GM18867 (cell line): ENCODE results near the gene KRT75.
"Not testable (repeated sequence)": the region's sequence is repeated elsewhere in the genome, so short reads cannot be mapped to it uniquely, and the experiment has no call there.

Experiments
- ATAC-seq: cut with Tn5 transposase; IDR thresholded peaks from one replicate; pipeline ENCODE4 v1.9.1; 2021; ENCODE audit warnings: mild to moderate bottlenecking, moderate library complexity; ENCODE audit not compliant: unreplicated experiment

Gene KRT75

DNA sequence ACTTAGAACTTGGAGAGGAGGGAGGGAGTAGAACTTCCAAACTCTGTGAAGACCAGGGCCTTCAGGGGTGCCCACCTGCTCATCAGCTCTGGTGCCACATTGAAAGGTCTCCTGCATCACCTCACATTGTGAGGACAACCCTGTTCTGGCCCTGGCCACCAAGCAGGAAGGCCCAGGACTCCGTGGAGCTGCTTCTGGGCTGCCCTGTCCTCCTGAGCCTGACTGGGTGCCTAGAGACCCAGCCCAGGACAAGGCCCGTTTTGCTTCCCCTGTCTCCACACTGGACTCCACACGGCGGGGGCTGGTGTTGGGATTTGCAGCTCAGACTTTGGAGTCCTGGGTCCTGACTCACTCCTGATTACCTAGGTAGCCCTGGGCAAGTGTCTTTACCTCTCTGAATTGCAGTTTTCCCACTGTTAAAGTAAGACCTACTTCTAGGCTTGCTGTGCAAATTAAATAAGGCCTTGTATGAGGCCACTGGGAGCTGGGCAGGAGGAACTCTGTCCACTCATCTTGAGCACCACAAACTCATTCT lies 15.5 kb downstream of the KRT75 start:
- no peak for ATAC-seq

DNA sequence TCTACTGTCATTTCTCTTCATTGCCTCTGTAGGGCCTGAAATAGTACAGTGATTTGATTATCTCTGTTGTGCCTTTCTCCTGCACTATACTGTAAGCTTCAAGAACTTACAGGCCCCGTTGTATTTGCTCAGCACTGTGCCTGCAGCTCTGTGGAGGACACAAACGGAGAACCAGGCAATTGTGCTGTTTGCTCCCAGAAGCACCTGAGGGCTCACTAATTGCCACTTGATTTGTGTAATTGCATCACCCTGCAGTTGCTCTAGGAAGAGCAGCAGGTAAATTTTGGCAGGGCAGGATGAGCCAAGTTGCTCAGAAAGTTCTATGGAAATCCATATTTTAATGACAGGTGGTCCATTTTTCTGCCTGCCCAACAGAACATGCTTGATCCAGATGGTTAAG lies 16.4 kb downstream of the KRT75 start:
- ATAC-seq = no peak

- no peak for ATAC-seq
Measured at GRCh38 chr12:52416795-52417194, 17.4 kb downstream of the KRT75 start.

GRCh38 chr12:52415870-52416750 lies 18.1 kb downstream of the KRT75 start:
- no peak for ATAC-seq

GRCh38 chr12:52414936-52415335 lies 19.2 kb downstream of the KRT75 start:
- ATAC-seq = no peak

DNA sequence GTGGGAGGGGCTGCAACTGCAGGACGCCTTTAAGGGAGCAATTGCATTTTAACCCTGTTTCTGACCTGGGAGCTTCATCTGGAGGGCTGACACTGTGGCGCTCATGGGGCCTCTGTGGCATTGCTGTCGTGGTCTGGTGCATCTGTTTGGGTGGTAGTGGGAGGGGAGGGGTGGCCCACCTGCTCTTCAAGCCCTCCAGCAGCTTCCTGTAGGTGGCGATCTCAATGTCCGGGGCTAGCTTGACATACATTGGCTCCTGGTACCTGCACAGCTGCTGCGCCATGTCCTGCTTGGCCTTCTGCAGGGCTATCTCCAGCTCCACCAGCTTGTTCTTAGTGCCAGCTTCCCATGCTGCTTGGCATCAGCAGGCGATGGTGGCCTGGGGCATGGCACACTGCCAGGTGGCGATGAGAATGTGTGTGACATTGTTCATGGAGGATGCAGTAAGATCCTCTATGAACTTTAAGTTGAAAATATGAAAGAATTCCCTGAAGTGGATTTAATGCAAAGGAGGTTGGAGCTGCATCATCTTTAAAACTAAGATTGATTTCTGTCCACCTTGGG lies 20.3 kb downstream of the KRT75 start:
- ATAC-seq = no peak

DNA sequence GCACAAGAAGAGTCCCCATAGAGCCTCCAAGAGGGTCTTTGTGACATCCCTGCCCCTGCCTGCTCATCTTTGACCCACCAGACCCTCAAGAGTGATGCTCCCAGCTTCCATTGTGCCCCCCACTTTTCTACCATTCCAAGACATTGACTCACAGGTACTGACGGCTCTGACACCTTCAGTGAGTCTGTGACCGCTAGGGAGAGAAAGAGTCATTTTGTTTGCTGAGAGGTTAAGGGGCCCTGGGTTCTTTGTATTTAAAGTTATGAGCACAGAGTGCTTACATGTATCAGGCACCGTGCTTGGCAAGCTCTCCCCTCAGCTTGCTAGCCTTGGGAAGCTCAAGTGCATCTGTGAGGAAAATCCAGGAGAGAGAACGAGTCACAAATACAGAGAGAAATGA lies 21.0 kb downstream of the KRT75 start:
- no peak for ATAC-seq

GRCh38 chr12:52411815-52412214 lies 22.4 kb downstream of the KRT75 start:
- ATAC-seq = no peak

DNA sequence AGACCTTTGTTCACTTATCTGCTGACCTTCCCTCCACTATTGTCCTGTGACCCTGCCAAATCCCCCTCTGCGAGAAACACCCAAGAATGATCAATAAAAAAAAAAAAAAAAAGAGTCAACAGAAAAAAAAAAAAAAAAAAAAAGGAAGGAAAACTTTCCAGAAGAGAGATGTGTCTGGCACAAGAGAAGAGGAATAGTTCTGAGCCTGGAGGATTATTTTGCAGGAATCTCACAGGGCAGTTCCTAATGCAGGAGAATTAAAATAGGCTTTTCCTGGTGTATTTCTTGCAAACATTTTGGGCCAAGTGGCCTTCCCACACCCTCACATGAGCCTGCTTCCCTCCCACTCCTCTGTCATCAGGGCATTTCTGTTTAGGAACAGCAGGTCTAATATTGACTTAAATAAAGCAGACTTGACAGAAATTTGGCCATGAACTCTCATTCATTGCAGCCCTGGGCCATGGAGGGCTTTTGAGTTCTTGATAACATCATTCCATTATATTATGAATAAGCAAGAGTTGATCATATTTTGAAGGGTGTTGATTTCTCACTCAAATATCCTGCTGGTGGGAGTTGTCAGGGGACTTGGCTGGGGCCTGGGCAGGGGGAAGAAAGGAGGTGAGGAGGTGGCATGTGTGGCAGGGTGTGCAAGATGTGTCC lies 23.5 kb downstream of the KRT75 start:
- ATAC-seq = not testable (repeated sequence)

- ATAC-seq = no peak
Measured at GRCh38 chr12:52407918-52408317, 26.3 kb downstream of the KRT75 start.

DNA sequence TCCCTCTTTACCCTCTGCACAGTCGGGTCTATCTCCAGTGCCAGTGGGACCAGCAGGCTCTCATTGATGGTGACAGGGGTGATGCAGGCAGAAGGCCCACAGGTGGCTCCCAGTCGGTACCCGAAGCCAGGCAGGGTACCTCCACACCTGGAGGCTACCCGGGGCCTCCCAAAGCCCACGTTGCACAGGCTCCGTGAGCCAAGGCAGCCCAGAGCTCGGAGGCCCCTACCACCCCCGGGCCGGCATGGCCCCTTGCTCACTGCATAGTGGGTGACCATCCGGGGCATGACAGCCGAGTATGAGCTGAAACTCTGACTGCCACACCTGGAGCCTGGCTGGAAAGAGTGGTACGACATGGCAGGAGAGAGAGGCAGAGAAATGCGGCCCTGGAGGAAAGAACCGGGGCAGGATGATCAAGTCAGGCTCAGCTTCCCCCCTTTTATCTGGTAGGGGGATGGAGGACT lies 28.2 kb downstream of the KRT75 start, which contains the start of gene KRT82:
Gene KRT82 (minus strand): TSS at position 414 of the 464 bp plus-strand sequence. CDS start 58 bp downstream, at position 356.
- ATAC-seq = no peak

GRCh38 chr12:52404951-52405350 lies 29.2 kb downstream of the KRT75 start:
- ATAC-seq = no peak

- no peak for ATAC-seq
Measured at GRCh38 chr12:52403561-52403960, 30.6 kb downstream of the KRT75 start.

DNA sequence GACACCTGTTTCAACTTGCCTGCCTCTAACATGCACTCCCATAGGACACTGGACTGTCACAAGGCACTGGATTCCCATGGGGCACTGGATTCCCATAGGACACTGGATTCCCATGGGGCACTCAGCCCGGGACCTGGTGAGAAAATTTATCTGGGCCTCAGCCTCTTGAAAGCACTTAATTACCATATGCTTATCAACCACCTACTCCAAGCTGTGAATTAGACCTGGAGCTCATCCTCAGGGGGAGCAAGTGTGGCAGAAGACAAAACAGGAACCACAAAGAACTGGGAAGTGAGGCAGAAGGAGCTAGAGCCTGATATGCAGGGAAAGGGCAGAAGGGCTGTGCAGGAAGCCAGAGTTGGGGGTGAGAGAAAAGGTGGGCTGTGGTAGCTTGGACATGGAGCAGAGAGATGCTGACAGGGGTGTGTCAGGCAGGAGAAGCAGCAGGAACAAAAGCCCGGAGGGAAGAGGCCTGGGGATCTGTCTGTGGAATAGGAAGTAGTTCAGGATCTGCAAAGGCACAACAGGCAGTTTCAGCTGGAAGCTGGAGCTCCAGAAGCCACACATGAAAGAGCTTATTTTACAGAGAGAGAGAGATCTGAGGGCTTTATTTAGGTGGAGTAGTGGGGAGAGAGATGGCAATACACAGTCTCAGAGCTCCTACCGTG lies 31.2 kb downstream of the KRT75 start:
- no peak for ATAC-seq

- no peak for ATAC-seq
Measured at GRCh38 chr12:52402377-52402776, 31.8 kb downstream of the KRT75 start.

DNA sequence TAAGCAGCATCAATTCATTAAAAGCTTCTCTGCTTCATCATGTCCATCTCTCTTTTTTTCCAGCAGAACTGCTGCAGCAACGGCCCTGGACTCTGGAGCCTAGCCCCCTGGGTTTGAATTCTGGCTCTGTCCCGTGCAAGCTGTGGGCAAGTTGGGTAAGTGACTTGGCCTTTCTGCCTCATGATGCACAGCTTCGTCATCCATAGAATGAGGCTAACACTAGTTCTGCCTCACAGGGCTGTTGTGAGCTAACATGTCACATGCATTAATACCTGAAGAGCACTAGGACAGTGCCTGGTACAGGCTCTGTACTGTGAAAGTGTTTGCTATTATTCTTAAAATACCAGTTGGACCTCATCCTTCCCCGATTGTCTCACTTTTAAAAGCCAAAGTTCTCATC lies 32.2 kb downstream of the KRT75 start:
- ATAC-seq = no peak

- no peak for ATAC-seq
Measured at GRCh38 chr12:52401526-52401925, 32.6 kb downstream of the KRT75 start.

GRCh38 chr12:52400906-52401305 lies 33.3 kb downstream of the KRT75 start:
- ATAC-seq = no peak

- no peak for ATAC-seq
Measured at GRCh38 chr12:52399756-52400155, 34.4 kb downstream of the KRT75 start.

- no peak for ATAC-seq
Measured at GRCh38 chr12:52398176-52398575, 36.0 kb downstream of the KRT75 start.

DNA sequence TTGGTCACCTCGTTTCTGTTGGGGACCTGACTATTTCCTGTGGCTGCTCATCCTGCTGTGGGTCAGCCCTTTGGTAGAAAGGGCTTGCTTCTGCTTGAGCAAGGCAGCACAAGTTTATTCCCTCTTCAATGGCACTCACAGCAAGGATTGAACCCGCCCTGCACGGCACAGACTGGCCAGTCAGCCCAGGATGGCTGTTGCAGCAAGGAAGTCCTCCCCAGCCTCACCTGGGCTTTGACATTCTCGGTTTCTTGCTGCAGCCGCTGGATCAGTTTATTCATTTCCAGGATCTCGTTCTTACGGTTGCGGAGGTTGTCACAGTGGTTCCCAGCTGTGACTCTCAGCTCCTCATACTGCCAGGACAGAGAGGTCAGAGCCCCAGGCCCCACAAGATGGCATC lies 37.5 kb downstream of the KRT75 start:
- ATAC-seq = no peak
